ENCODE data around the gene DYNLT3.
A peak's percentile ranks its signal among the peaks of the same experiment; 100 is the strongest.

Gene DYNLT3

GRCh38 chrX:37820646-37821045, 26.7 kb downstream of the DYNLT3 start:
- no peaks in the 10 kb centered on the region for H3K9me3 Mint-ChIP-seq
- H3K27me3 Mint-ChIP-seq: no peaks in the 10 kb centered on the region
- CTCF ChIA-PET: no interaction called here
- H3K4me1 Mint-ChIP-seq: peaks cover 22% of the 10 kb centered on the region
- H3K36me3 Mint-ChIP-seq: no peaks in the 10 kb centered on the region
- H3K27ac Mint-ChIP-seq: no peak overlapping the region
- H3K4me3 Mint-ChIP-seq: no peak overlapping the region
- no peak for DNase-seq

- Mint-ChIP-seq H3K27ac (no peak overlapping the region), H3K9me3 (no peaks in the 10 kb centered on the region), H3K36me3 (no peaks in the 10 kb centered on the region), H3K27me3 (no peaks in the 10 kb centered on the region), H3K4me3 (no peak overlapping the region), H3K4me1 (peaks cover 8% of the 10 kb centered on the region)
- CTCF ChIA-PET: no interaction called here
- no peak for DNase-seq
These were observed 29.3 kb downstream of the DYNLT3 start for GRCh38 chrX:37818031-37818430.

- Mint-ChIP-seq H3K4me3 (no peak overlapping the region), H3K27me3 (no peaks in the 10 kb centered on the region), H3K9me3 (no peaks in the 10 kb centered on the region), H3K36me3 (no peaks in the 10 kb centered on the region), H3K4me1 (peaks cover 9% of the 10 kb centered on the region), H3K27ac (no peak overlapping the region)
- no peak for DNase-seq
- CTCF ChIA-PET: no interaction called here
These were observed 29.8 kb downstream of the DYNLT3 start for GRCh38 chrX:37817579-37817978.

GRCh38 chrX:37817176-37817575, 30.2 kb downstream of the DYNLT3 start:
- CTCF ChIA-PET: no interaction called here
- Mint-ChIP-seq H3K36me3 (peaks cover under 1% of the 10 kb centered on the region), H3K27ac (no peak overlapping the region), H3K9me3 (no peaks in the 10 kb centered on the region), H3K4me1 (peaks cover 10% of the 10 kb centered on the region), H3K4me3 (no peak overlapping the region), H3K27me3 (no peaks in the 10 kb centered on the region)
- no peak for DNase-seq

- Mint-ChIP-seq H3K4me3 (no peak overlapping the region), H3K27ac (no peak overlapping the region), H3K36me3 (peaks cover 4% of the 10 kb centered on the region), H3K9me3 (no peaks in the 10 kb centered on the region), H3K27me3 (no peaks in the 10 kb centered on the region), H3K4me1 (peaks cover 14% of the 10 kb centered on the region)
- DNase-seq: no peak
- CTCF ChIA-PET: no interaction called here
These were observed 30.6 kb downstream of the DYNLT3 start for GRCh38 chrX:37816766-37817165.

- CTCF ChIA-PET: no interaction called here
- Mint-ChIP-seq H3K36me3 (peaks cover 4% of the 10 kb centered on the region), H3K27me3 (no peaks in the 10 kb centered on the region), H3K27ac (no peak overlapping the region), H3K4me1 (peaks cover 22% of the 10 kb centered on the region), H3K9me3 (no peaks in the 10 kb centered on the region), H3K4me3 (no peak overlapping the region)
- DNase-seq: no peak
These were observed 32.0 kb downstream of the DYNLT3 start for GRCh38 chrX:37815366-37815765.

- no peak overlapping the region for H3K27ac Mint-ChIP-seq
- no peak overlapping the region for H3K4me3 Mint-ChIP-seq
- H3K4me1 Mint-ChIP-seq: peaks cover 22% of the 10 kb centered on the region
- no peak for DNase-seq
- H3K27me3 Mint-ChIP-seq: no peaks in the 10 kb centered on the region
- peaks cover 4% of the 10 kb centered on the region for H3K36me3 Mint-ChIP-seq
- CTCF ChIA-PET: no interaction called here
- no peaks in the 10 kb centered on the region for H3K9me3 Mint-ChIP-seq
These were observed 33.8 kb downstream of the DYNLT3 start for GRCh38 chrX:37813570-37813969.

GRCh38 chrX:37812110-37812509, 35.3 kb downstream of the DYNLT3 start:
- Mint-ChIP-seq H3K36me3 (peaks cover 4% of the 10 kb centered on the region), H3K27ac (peak overlapping the region; percentile 45), H3K27me3 (no peaks in the 10 kb centered on the region), H3K4me3 (no peak overlapping the region), H3K4me1 (peaks cover 22% of the 10 kb centered on the region), H3K9me3 (no peaks in the 10 kb centered on the region)
- CTCF ChIA-PET: no interaction called here
- no peak for DNase-seq

GRCh38 chrX:37809970-37810369, 37.4 kb downstream of the DYNLT3 start:
- peaks cover 4% of the 10 kb centered on the region for H3K36me3 Mint-ChIP-seq
- peaks cover 22% of the 10 kb centered on the region for H3K4me1 Mint-ChIP-seq
- H3K4me3 Mint-ChIP-seq: no peak overlapping the region
- no peaks in the 10 kb centered on the region for H3K27me3 Mint-ChIP-seq
- DNase-seq: no peak
- no peaks in the 10 kb centered on the region for H3K9me3 Mint-ChIP-seq
- no peak overlapping the region for H3K27ac Mint-ChIP-seq
- CTCF ChIA-PET: no interaction called here

- Mint-ChIP-seq H3K9me3 (no peaks in the 10 kb centered on the region), H3K27me3 (no peaks in the 10 kb centered on the region), H3K4me1 (no peaks in the 10 kb centered on the region), H3K4me3 (no peak overlapping the region), H3K27ac (no peak overlapping the region), H3K36me3 (no peaks in the 10 kb centered on the region)
- no peak for DNase-seq
- CTCF ChIA-PET: no interaction called here
These were observed 44.3 kb downstream of the DYNLT3 start for GRCh38 chrX:37803057-37803456.

GRCh38 chrX:37802028-37802427, 45.3 kb downstream of the DYNLT3 start:
- no peaks in the 10 kb centered on the region for H3K9me3 Mint-ChIP-seq
- H3K27me3 Mint-ChIP-seq: no peaks in the 10 kb centered on the region
- no peak overlapping the region for H3K4me3 Mint-ChIP-seq
- no peaks in the 10 kb centered on the region for H3K36me3 Mint-ChIP-seq
- peaks cover 3% of the 10 kb centered on the region for H3K4me1 Mint-ChIP-seq
- no peak overlapping the region for H3K27ac Mint-ChIP-seq
- DNase-seq: no peak
- CTCF ChIA-PET: no interaction called here

- DNase-seq: no peak
- Mint-ChIP-seq H3K4me3 (no peak overlapping the region), H3K27me3 (no peaks in the 10 kb centered on the region), H3K36me3 (no peaks in the 10 kb centered on the region), H3K4me1 (peaks cover 15% of the 10 kb centered on the region), H3K27ac (no peak overlapping the region), H3K9me3 (no peaks in the 10 kb centered on the region)
- CTCF ChIA-PET: no interaction called here
These were observed 46.7 kb downstream of the DYNLT3 start for GRCh38 chrX:37800717-37801116.

- no peaks in the 10 kb centered on the region for H3K36me3 Mint-ChIP-seq
- no peaks in the 10 kb centered on the region for H3K27me3 Mint-ChIP-seq
- H3K9me3 Mint-ChIP-seq: no peaks in the 10 kb centered on the region
- H3K27ac Mint-ChIP-seq: no peak overlapping the region
- no peak for DNase-seq
- H3K4me3 Mint-ChIP-seq: no peak overlapping the region
- peaks cover 18% of the 10 kb centered on the region for H3K4me1 Mint-ChIP-seq
- CTCF ChIA-PET: no interaction called here
These were observed 47.4 kb downstream of the DYNLT3 start for GRCh38 chrX:37799936-37800335.

GRCh38 chrX:37796805-37797204, 50.6 kb downstream of the DYNLT3 start:
- H3K27ac Mint-ChIP-seq: no peak overlapping the region
- no peak overlapping the region for H3K4me3 Mint-ChIP-seq
- peaks cover 2% of the 10 kb centered on the region for H3K36me3 Mint-ChIP-seq
- H3K4me1 Mint-ChIP-seq: peaks cover 18% of the 10 kb centered on the region
- no peaks in the 10 kb centered on the region for H3K27me3 Mint-ChIP-seq
- H3K9me3 Mint-ChIP-seq: no peaks in the 10 kb centered on the region
- no peak for DNase-seq
- CTCF ChIA-PET: no interaction called here

GRCh38 chrX:37796310-37796709, 51.1 kb downstream of the DYNLT3 start:
- Mint-ChIP-seq H3K36me3 (peaks cover 2% of the 10 kb centered on the region), H3K4me3 (no peak overlapping the region), H3K27ac (no peak overlapping the region), H3K4me1 (peaks cover 18% of the 10 kb centered on the region), H3K9me3 (no peaks in the 10 kb centered on the region), H3K27me3 (no peaks in the 10 kb centered on the region)
- CTCF ChIA-PET: no interaction called here
- no peak for DNase-seq
